GM12892 (cell line): Measurements from ENCODE around the gene TMEM100.

ENCODE experiments used
- DNase-seq: peaks from one replicate; pipeline ENCODE4 v3.0.0; 2011; ENCODE audit not compliant: insufficient read length
- FAIRE-seq: peaks from 2 replicates; lab custom pipeline; 2011; peaks lifted over from hg19 to GRCh38; lab: Jason Lieb, UNC
- POLR2A ChIP-seq: IDR thresholded peaks from 2 replicates; pipeline ENCODE4 v1.6.1; 2011; ENCODE audit warnings: low read depth, low read length, control low read depth
- POLR2AphosphoS5 ChIP-seq: IDR thresholded peaks from 2 replicates; pipeline ENCODE4 v1.6.1; 2011; ENCODE audit warnings: low read depth, low read length, control low read depth
- TAF1 ChIP-seq: IDR thresholded peaks from 2 replicates; pipeline ENCODE4 v1.6.1; 2011; ENCODE audit warnings: low read depth, mild to moderate bottlenecking, control low read depth, low read length, borderline replicate concordance

Gene TMEM100

DNA sequence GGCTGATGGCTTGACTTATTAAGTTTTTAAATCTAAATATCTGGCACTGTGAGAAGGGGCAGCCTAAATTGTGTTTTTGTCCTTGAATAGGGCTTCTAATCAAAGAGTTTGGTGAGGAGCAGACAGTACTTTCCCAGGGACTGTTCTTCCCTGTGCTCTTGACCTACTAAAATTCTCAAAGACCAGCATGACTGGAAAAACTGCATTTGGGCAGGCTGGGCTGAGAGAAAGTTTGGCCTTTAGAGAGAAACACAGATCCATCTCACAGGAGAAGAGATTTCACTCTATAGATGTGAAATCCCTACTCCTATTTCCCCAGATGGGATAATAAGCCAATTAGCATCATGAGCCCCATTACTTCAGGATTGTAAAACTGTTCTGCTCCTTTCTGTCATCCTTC, 35.5 kb upstream of the TMEM100 start:
- no peak for DNase-seq
- TF ChIP-seq TAF1 (no peak), POLR2AphosphoS5 (no peak), POLR2A (no peak)
- FAIRE-seq, result no peak

DNA sequence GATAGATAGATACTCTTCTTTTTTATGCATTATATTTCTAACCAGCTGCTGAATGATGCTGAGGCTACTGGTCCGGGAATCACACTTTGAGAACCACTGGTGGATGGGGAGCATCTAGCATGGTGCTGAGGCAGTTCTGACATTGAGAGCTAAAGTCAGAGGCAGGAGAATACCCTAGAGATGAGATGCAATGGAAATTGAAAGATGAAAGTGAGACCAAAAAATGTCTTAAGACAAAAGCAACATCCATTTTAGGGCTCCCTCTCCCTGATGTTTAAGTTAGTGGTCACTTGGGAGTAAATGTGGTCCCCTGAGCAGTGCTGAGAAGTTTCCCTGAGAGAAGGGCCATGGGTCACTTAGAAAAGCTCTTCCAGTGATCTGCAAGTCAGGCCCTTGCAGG, 35.0 kb upstream of the TMEM100 start:
- no peak for FAIRE-seq
- TF ChIP-seq POLR2A (no peak), POLR2AphosphoS5 (no peak), TAF1 (no peak)

DNA sequence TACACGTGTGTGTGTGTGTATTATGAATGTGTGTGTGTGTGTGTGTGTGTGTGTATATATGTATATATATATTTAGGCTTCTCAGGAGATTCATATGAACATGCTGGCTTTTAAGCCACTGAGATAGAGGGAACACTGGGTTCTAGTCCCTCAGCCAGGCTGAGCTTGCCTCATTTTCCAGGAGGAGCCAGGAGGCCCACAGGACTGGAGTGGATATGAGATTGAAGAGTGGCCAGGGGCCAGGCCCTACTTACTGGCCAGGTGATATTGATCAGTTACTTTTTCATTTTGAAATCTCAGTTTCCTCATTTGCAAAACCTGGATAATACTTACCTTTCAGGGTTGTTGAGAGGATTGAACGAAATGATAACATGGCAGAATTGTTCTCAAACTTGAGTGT, 34.0 kb upstream of the TMEM100 start:
- TF ChIP-seq POLR2AphosphoS5 (no peak), POLR2A (no peak), TAF1 (no peak)
- DNase-seq (no peak), FAIRE-seq (no peak)

More for the DNA sequence above, 35.0 kb upstream of the TMEM100 start:
- no peak for DNase-seq

DNA sequence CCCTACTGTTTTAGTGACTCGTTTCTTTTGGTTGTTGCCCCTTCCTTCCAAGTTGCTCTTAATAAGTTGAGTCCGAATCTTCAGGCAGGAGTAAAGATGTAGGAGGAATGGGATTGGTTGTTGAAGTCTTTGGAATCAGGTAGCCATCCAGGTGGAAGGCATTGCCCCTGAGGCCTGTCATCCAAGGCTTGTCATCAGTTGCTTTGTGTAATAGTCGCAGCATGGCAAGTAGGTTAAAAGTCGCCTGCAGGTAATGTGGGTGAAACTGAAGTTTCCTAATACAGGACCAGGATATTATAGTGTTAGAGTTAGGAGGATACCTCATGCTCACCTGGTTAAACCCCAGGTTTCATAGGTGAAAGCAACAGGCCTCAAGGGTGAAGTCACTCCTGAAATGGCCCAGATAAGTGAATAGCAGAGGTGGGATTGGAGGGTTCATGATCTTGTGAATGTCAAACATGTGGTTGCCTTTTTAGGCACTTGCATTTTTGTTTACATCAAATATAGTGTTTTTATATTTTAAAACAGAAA, 29.1 kb upstream of the TMEM100 start:
- FAIRE-seq, result no peak
- TF ChIP-seq POLR2AphosphoS5 (no peak), TAF1 (no peak), POLR2A (no peak)
- no peak for DNase-seq

DNA sequence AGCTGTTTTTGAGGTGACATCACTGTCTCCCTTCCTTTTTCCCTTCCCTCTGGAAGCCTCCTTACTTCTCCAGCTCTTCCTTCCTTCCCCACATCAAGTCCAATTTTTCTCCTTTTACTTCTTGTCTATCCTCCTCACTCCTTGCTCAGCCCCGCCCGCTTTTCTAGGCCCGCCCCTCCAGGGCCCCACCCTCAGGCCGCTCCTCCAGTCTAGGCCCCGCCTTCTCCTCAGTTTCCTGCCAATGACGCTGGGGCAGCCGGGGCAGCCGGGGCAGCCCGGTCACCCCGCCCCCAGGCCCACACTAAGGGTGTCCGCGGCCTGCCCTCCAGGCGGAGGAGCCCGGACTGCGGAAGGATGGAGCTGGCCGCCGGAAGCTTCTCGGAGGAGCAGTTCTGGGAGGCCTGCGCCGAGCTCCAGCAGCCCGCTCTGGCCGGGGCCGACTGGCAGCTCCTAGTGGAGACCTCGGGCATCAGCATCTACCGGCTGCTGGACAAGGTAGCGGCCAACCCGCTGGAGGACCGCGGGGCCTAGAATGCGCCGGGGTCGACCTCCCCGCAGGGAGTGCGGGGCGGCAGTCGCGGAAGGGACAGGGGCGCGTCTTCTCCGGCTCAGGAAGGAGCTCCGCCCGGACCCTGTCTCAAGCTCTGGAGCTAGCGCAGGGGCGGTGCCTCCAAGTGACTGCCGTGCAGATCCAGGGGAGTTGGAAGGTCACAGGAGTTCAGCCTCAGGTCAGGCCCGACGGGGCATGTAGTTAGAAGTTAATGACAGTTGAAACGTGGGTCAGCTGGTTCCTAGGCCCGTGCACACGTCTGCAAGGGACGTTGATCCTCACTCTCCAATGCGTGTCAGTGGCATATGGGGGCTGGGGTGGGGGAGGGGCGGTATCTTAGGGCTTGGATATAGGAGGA, 28.3 kb upstream of the TMEM100 start, which contains the start of gene PCTP:
Gene PCTP, plus strand, starts transcription at position 302 of the 908 bp plus-strand sequence. Its CDS starts 53 bp downstream, at position 355.
- FAIRE-seq, result peak; percentile 84
- peak; percentile 76 for DNase-seq
- peak; percentile 46; the same call in 1 of the 2 replicates for TF ChIP-seq POLR2A
- no peak for TF ChIP-seq TAF1
- TF ChIP-seq POLR2AphosphoS5, result no peak

DNA sequence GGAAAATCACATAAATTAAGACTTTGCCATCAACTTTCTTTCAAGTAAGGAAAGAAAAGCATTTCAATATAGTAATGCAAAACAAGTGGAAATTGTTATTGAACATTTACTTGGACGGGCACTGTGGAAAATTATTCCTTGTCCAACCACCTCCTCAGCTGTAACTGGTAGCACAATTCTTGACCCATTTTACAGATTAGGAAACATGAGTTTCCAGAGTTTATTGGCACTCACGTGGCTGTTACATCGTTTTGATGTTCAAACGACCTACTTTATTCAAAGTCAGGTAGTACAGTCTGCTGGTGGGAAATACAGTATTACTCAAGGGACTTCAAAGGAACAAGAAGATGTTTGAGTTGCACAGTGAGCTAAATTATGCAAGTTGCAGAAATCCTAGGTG, 27.3 kb upstream of the TMEM100 start:
- TF ChIP-seq TAF1 (no peak), POLR2AphosphoS5 (no peak), POLR2A (no peak)
- FAIRE-seq, result no peak
- no peak for DNase-seq

DNA sequence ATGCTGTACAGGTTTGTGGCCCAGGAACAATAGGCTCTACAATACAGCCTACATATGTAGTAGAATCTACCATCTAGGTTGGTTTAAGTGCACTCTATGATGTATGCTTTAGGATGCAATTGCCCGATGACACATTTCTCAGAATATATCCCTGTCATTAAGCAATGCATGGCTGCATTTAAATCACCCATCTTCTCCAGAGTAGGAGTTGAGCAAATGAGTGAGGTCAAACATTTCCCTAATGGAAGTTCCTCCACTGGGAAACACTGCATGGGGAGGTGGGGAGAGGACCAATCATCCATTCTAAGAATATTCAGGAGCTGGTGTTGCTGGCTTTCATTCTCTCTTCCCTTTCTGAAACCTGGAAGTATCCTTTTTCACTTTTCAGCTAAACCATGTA, 26.2 kb upstream of the TMEM100 start:
- FAIRE-seq (no peak), DNase-seq (no peak)
- TF ChIP-seq POLR2AphosphoS5 (no peak), POLR2A (no peak), TAF1 (no peak)

DNA sequence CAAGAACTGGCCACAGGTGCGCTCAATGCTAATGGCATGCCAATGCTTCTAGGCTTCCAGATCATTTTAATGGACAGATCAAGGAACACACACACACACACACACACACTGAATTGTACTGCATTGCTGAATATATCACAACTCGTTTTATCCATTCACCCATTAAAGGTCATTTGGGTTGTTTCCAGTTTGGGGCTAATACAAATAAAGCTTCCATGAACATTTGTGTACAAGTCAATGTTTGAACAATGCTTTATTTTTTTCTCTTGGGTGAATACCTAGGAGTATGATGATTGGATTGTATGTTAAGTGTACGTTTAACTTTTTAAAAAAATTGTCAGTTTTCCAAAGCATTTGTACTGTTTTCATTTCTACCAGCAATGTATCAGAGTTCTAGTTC, 24.5 kb upstream of the TMEM100 start:
- no peak for FAIRE-seq

DNA sequence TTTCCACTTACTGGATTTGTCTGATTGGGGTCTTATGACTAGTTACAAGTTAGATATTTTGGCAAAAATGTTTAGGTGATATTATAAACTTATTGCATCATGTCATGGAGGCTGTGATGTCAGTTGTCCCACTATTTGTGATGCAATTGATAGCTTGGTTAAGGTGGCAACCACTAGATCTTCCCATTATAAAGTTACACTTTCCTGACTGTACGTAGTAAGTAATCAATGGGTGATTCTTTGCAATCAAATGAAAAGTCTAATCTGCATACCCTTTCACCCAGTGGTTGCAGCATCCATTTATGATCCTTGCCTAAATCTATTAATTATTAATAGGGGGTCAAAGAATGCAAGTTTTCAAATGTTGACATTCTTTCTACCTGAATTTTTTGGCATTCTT, 23.8 kb upstream of the TMEM100 start:
- DNase-seq (no peak), FAIRE-seq (no peak)
- TF ChIP-seq POLR2A (no peak), TAF1 (no peak), POLR2AphosphoS5 (no peak)

More for the DNA sequence above, 24.5 kb upstream of the TMEM100 start:
- TF ChIP-seq TAF1 (no peak), POLR2A (no peak), POLR2AphosphoS5 (no peak)
- DNase-seq, result no peak

DNA sequence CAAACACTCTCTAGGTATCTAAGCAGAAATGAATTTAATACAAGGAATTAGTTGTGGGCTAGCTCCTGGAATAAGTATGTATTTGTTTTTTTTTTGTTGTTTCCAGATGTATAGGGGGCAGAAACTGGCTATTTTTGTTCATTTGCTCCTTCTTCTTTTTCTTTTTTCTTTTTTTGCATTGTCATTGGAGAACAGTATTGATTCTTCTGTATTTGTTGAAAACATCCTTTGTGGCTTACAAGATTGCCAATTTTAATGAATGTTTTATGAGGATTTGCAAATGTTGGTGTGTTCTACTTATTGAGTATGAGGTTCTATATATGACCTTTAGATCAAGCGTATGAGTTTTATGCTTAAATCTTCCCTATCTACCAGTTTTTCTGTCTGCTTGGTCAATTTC, 22.6 kb upstream of the TMEM100 start:
- DNase-seq, result no peak
- no peak for TF ChIP-seq POLR2A
- TF ChIP-seq TAF1, result no peak
- TF ChIP-seq POLR2AphosphoS5, result no peak
- no peak for FAIRE-seq

DNA sequence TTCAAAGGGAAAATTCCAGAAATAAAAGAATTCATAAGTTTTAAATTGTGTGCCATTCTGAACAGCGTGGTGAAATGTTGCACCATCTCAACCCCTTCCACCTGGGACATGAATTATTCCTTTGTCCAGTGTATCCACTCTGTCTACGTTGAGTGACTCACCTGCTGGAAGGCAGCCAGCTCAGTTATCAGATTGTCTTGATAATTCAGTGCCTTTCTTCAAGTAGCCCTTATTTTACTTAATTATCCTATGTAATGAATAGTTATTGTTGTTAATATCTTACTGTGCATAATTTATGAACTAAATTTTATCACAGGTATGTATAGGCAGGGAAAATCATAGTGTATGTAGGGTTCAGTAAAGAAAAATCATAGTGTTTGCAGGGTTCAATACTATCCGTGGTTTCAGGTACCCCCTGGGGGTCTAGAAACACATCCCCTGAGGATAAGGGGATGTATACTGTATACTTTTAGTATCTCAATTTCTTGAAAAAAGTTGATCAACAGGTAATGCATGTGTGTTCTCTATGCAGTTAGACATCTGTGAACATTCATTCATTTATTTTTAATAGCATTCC, 20.5 kb upstream of the TMEM100 start:
- peak; percentile 56 for FAIRE-seq
- no peak for DNase-seq
- TF ChIP-seq POLR2A (no peak), POLR2AphosphoS5 (no peak), TAF1 (no peak)
